Measurements from ENCODE around the gene LIPT1.
A peak's percentile ranks its signal among the peaks of the same experiment; 100 is the strongest.
"Not testable (repeated sequence)": the region's sequence is repeated elsewhere in the genome, so short reads cannot be mapped to it uniquely, and the experiment has no call there.

Gene LIPT1

DNA sequence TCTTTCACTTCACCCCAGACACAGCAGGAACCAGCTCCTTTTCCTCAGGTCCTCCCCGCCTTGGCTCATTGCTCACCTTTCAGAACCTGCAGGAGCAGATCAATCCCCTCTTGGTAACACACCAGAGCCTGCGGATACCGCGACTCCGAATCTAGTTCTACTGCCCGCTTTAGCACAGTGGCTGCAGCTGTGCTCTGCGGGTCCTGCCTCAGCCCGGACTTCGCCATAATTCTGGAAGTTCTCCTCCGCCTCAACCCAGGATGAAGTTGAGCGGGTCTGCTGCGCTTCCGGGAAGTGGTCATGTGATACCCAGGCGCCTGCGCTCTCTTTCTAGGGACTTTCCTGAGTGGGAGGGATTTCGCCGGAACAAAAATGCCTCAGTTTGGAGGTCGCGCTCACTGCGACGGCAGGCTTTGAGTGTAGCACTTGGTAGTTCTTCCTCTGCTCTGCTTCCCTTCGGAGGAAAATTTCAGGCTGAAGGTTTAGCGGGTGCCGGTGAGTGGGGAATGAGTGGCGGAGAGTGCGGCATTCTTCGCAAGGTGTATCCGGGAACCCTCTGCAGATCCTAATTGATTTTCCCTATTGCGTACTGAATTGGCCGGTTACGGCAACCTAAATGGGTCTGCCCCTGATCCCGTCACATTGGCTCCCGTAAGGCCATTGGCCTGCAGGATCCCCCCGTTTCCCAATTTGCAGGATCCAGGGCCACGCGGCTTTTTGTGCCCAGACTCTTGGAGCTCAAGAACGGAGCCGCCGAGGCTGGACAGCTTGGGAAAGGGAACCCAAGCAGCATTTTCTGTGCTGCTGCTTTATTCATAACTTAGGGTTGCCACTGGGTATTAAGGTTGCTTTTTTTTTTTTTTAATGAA, 26.2 kb downstream of the LIPT1 start, which contains the start of the genes MITD1 and MRPL30:
MITD1 (minus strand) TSS at position 304 of the 869 bp plus-strand sequence; CDS start at position 227, 77 bp downstream.
MRPL30 (plus strand) TSS at position 430 of the 869 bp plus-strand sequence. CDS start 5,020 bp downstream, outside the sequence.
- DNase-seq: peak; percentile 95 to 97 (median 97)

GRCh38 chr2:99181624-99182000, 26.8 kb downstream of the LIPT1 start:
- peak in 1 of 3 donors; percentile 4 for DNase-seq

- no peak for DNase-seq
Measured at GRCh38 chr2:99183025-99183424, 28.3 kb downstream of the LIPT1 start.

DNA sequence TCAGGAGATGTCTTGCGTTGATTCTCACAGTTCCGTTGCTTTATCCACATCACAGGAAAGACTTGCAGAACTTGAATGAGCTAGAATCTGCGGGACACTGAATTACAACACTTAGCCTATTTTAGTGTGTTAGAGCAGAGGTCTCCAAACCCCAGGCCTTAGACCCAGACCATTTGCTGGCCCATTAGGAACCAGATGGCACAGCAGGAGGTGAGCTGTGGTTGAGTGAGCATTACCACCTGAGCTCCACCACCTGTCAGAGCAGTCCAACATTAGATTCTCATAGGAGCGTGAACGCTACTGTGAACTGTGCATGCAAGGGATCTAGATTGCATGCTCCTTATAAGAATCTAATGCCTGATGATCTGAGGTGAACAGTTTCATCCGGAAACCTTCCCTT, 30.0 kb downstream of the LIPT1 start:
- no peak for DNase-seq

DNA sequence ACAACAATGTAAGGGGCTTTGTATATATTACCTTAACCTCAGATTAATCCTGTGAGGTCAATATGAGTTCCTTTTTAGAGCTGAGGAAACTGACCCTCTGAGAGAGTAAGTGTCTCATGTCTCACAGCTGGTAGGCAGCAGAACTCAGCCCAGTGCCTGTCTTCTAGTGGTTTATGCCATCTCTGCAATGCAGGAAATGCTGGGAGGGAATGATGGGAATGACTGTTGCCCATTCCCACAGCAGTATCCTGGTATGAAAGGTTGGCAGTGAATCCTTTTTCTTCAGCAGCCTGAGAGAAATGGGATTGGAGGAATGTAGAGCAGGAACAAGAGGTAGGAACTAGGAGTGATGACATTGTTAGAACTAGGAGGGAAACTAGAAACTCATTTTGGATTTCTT, 32.2 kb downstream of the LIPT1 start:
- no peak for DNase-seq

DNA sequence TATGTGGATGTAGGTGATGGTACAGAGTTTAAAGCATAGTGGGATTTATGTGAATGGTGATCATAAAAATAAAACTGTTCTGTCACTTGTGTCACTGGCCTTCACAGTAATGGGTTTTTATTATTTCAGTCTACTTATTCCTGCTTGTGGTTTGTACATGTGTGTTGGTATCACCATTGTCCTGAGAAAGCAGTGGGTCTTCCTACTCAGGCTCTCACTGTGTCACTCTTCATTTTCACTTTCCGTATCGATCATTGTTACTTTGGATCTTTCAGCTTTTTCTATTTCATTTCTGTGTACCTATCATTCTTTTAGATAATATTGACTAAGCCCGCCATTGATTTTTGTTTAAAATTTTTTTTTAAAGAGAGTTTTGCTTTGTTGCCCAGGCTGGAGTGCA, 33.6 kb downstream of the LIPT1 start:
- DNase-seq: no peak

- no peak for DNase-seq
Measured at GRCh38 chr2:99190548-99190947, 35.8 kb downstream of the LIPT1 start.

DNA sequence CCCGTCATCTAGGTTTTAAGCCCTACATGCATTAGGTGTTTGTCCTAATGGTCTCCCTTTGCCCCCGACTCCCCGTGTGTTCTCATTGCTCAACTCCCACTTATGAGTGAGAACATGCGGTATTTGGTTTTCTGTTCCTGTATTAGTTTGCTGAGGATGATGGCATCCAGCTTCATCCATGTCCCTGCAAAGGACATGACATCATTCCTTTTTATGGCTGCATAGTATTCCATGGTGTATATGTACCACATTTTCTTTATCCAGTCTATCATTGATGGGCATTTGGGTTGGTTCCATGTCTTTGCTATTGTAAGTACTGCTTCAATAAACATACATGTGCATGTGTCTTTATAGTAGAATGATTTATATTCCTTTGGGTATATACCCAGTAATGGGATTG, 37.6 kb downstream of the LIPT1 start:
- DNase-seq: not testable (repeated sequence)

GRCh38 chr2:99198103-99198841, 43.5 kb downstream of the LIPT1 start:
- DNase-seq: no peak

DNA sequence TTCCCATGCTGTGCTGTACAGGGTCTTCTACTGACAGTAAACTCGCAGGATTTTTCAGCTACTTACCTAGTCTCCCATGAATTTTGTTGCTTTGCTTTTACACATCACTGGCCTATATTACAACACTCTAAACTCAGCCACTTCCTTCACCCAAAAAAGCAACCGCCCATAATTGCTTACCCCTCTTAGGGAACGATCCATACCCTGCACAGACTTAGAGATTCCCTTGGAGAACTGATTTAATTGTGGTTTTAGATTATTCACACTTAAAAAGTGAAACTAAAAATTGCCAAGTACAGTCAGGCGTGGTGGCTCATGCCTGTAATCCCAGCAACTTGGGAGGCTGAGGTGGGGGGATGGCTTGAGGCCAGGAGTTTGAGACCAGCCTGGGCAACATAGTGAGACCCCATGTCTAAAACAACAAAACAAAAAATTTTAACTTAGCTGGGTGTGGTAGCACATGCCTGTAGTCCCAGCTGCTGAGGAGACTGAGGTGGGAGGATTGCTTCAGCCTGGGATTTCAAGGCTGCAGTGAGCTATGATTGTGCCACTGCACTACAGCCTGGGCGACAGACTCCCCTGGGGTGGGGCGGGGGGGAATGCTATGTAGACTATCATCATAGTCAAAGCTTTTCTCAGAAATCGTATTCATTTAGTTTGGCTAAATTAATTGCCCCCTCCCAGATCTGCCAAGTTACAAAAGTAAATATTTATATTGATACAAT, 45.5 kb downstream of the LIPT1 start:
- DNase-seq: peak; percentile 38 to 58 (median 51)

DNA sequence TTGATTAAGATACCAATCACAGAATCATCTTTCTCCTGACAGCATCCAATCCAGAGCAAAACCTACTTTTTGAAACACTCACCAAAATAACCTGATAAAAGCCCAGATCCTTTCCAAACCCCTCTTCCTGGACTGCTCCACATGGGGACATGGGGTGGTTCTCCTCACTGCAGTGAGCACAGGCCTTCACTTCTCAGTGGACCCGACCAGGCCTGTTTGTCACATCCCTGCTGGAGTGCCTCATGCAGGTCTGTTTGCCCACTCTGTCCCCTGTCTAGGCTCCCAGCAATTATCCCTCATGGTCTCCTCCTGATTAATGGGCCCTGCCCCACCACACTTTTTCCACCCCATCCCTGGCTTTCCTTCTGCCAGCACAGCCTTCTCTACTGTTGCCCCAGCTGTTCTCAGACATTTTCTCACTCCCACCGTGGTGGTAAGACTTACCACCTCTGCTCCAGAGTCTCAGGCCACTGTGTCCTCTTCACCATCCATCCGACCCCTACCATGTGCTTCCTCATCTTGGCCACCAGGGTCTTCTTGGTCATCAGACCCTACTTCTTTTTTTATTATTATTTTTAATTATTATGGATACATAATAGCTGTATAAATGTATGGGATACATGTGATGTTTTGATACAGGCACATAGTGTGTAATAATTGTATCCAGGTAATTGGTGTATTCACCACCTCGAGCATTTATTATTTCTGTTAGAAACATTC, 47.4 kb downstream of the LIPT1 start:
- no peak for DNase-seq

DNA sequence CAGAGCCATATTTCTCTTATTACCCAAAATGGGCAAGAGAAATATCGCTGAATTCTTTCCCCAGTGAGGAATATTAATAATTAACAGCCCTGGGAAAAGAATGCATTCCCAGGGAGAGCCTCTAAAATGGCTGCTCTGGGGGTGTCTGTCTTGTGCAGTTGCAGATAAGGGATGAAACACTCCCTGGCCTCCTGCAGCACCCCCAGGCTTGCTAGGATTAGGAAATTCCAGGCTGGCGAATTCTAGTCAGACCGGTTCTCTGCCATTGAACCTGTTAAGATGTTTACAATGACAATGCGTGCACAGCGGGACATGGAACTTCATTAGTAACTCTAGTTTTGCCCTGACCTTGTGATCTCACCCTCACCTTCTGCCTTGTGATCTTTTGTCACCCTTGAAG, 50.7 kb downstream of the LIPT1 start:
- DNase-seq: no peak

All from suppressor macrophage treated with lipopolysaccharide for 1 hour (primary cell).